Lower leg skin (tissue), 4 donors: Measurements from ENCODE around the gene TRMT1. TPM values are rescaled to one million over a fixed set of nuclear protein-coding genes. Genes with fewer than 3 reads are reported as not detected.

Source experiments
- DNase-seq, 2 donors: peaks; one replicate each; pipeline ENCODE4 v3.0.0-alpha.2; 2019; ENCODE audit warnings: low spot score in 2 of 2
- H3K4me3 ChIP-seq: fragments of 200-600 bp; sonication (generic); 2 replicates; pipeline ENCODE4 v1.5.1; 2017; ENCODE audit warnings: mild to moderate bottlenecking, low read depth; ENCODE audit not compliant: poor library complexity, severe bottlenecking
- CTCF ChIP-seq, 3 donors: fragments of 450-650 bp; IDR thresholded peaks; one replicate each; pipeline ENCODE4 v1.5.1; 2016; ENCODE audit warnings: antibody characterized with exemption in 3 of 3, mild to moderate bottlenecking in 3 of 3, moderate library complexity in 2 of 3
- POLR2A ChIP-seq, 2 donors: fragments of 450-650 bp; IDR thresholded peaks; one replicate each; pipeline ENCODE4 v1.6.1; 2016 to 2017; ENCODE audit warnings: antibody characterized with exemption in 2 of 2, mild to moderate bottlenecking in 1 of 2, moderate library complexity in 1 of 2
- WGBS, 2 donors: methylation state at CpG; one replicate each; pipeline ENCODE4 v1.1.5; 2018; 5-methylcytosine and 5-hydroxymethylcytosine counted together
- intact Hi-C: fragments of 100-400 bp; cut with DNase I; formaldehyde crosslinking; loops from one replicate; pipeline ENCODE4 v1.15.0; 2023; ENCODE audit warnings: low total_unique reads
- total RNA-seq, 4 donors: library from RNA; depleted of rRNA; stranded (reverse); fragments of >200 nt; gene quantifications; one replicate each; pipeline ENCODE4 v1.1.0, GENCODE V29; 2016

Gene TRMT1
- total RNA-seq, 4 donors from 2014 or later, result 17.7 to 60.4 (median 32.7) TPM

- no peak for DNase-seq
- 49 to 55% methylated on average over 11 of the region's 11 CpGs for WGBS, 2 donors
- intact Hi-C loops, result no loop called here
- H3K4me3 ChIP-seq, result no peak overlapping the region
- no peak for TF ChIP-seq CTCF (IDR thresholded peaks at IDR 0.05)
Measured at GRCh38 chr19:13077240-13077639, 39.3 kb downstream of the TRMT1 start.

DNA sequence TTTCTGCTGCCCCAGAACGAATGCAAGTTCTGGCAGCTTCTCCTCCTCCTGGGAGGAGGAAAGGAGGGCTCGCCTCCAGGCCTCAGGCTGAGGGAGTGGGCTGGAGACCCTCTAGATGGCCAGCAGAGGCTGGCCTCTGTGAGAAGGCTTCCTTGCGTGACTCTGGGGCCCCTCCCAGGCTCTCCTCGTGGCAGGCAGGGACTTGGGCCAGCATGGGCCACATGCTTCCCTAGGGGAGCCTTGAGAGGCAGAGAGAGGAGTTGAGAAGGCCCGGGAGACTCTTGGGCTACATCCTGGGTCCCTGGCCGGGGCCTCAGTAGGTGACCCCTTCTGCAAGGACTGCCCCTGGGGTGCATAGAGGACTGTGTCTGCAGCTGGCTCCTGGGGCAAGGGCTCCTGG is 39.8 kb downstream of the TRMT1 start:
- no peak for DNase-seq
- no peak for TF ChIP-seq POLR2A (IDR thresholded peaks at IDR 0.05)
- intact Hi-C loops, result no loop called here
- no peak overlapping the region for H3K4me3 ChIP-seq
- 33 to 37% methylated on average over 4 to 6 of the region's 6 CpGs for WGBS, 2 donors

- WGBS, 2 donors, result 27 to 29% methylated on average over 8 of the region's 8 CpGs
- TF ChIP-seq POLR2A (IDR thresholded peaks at IDR 0.05), result no peak
- TF ChIP-seq CTCF (IDR thresholded peaks at IDR 0.05), result no peak
- intact Hi-C loops, result no loop called here
- H3K4me3 ChIP-seq, result no peak overlapping the region
- DNase-seq, result no peak
Measured at GRCh38 chr19:13076320-13076719, 40.2 kb downstream of the TRMT1 start.

- no peak overlapping the region for H3K4me3 ChIP-seq
- no peak for TF ChIP-seq POLR2A (IDR thresholded peaks at IDR 0.05)
- no peak for TF ChIP-seq CTCF (IDR thresholded peaks at IDR 0.05)
- DNase-seq, result no peak
- 71% methylated on average over 4 of the region's 4 CpGs for WGBS, 2 donors
- intact Hi-C loops, result no loop called here
Measured at GRCh38 chr19:13074378-13074777, 42.2 kb downstream of the TRMT1 start.

DNA sequence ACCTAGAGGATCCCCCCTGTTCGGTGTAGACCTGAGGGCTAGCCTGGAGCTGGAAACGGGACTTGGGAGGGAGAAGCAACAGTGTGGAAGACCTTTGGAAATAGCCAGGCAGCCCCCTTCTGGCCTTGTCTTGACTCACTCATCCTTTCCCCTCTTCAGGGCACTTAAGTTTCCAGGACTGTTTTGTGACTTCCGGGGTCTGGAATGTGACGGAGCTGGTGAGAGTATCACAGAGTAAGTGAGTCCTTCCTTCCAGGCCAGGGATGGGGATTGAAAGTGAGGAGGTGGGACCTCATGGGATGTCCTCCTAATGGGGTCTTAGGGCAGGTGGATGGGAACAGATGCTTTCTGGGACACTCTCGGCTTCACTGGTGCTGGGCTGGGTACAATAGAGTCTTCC is 43.3 kb downstream of the TRMT1 start:
- WGBS, 2 donors, result 73 to 89% methylated on average over 5 of the region's 5 CpGs
- TF ChIP-seq CTCF (IDR thresholded peaks at IDR 0.05) (no peak), POLR2A (IDR thresholded peaks at IDR 0.05) (no peak)
- intact Hi-C loops, result no loop called here

GRCh38 chr19:13072188-13072908 is 44.2 kb downstream of the TRMT1 start:
- no peak for DNase-seq

More for the DNA sequence above, 43.3 kb downstream of the TRMT1 start:
- no peak overlapping the region for H3K4me3 ChIP-seq
- DNase-seq, result no peak

More at GRCh38 chr19:13072188-13072908, 44.2 kb downstream of the TRMT1 start:
- H3K4me3 ChIP-seq, result no peak overlapping the region
- WGBS, 2 donors, result 67 to 84% methylated on average over 5 to 8 of the region's 9 CpGs
- intact Hi-C loops, result no loop called here
- no peak for TF ChIP-seq CTCF (IDR thresholded peaks at IDR 0.05)
- TF ChIP-seq POLR2A (IDR thresholded peaks at IDR 0.05), result no peak
